ENCODE results near the gene ACP1. TPM values are rescaled to one million over a fixed set of nuclear protein-coding genes. Genes with fewer than 3 reads are reported as not detected.

The ACP1 gene
- total and polyA plus RNA-seq, 2 of the 8 experiments (the other 6 are each of a cell fraction or from before 2014, with no cell fraction given): 115 to 155 TPM

GRCh38 chr2:281381-281780, 16.6 kb downstream of the ACP1 start:
- no peak overlapping the region for H3K18ac ChIP-seq (ENCODE audit: extremely low read depth, low read length)
- H4K91ac ChIP-seq (replicated peaks; ENCODE audit: insufficient read length, low read length): no peak overlapping the region
- WGBS, 2 experiments (ENCODE audit: extremely low coverage in 1 of 2, insufficient coverage in 1 of 2, insufficient read length in 1 of 2, insufficient replicate concordance in 2 of 2, low coverage in 1 of 2, low lambda C conversion rate in 2 of 2, missing lambda C conversion rate in 1 of 2): 93% methylated on average over 9 of the region's 9 CpGs; no CpG with 5 or more reads in 1 of the 2 experiments
- no peak overlapping the region for H2BK12ac ChIP-seq (ENCODE audit: low read depth, low read length)
- FAIRE-seq: no peak
- H3K14ac ChIP-seq (ENCODE audit: insufficient read length): no peak overlapping the region
- H2BK15ac ChIP-seq (ENCODE audit: low read length): no peak overlapping the region
- no peak overlapping the region for H3K4me2 ChIP-seq (ENCODE audit: insufficient read depth in 1 of 2, low read depth in 2 of 2, low read length in 2 of 2)
- H3K36me3 ChIP-seq (ENCODE audit: control insufficient read depth in 2 of 4, insufficient read depth in 4 of 4, low read length in 3 of 4): peaks cover 10 to 53% (median 32%) of the 10 kb centered on the region in 4 experiments
- H3K79me1 ChIP-seq (ENCODE audit: low read depth, low read length): no peaks in the 10 kb centered on the region; the same call in 1 of the 2 replicates
- H3K23me2 ChIP-seq (ENCODE audit: low read depth, low read length): no peaks in the 10 kb centered on the region
- H3K27me3 ChIP-seq (replicated peaks in 1 of 4; ENCODE audit: control insufficient read depth in 3 of 4, extremely low read depth in 1 of 4, insufficient read depth in 3 of 4, low read length in 3 of 4): peaks cover 0 to 7% (median 3%) of the 10 kb centered on the region in 4 experiments; a peak in 3 of 7 replicates
- H2BK120ac ChIP-seq (replicated peaks; ENCODE audit: low read depth, low read length): no peak overlapping the region
- peaks cover 4 to 24% (median 17%) of the 10 kb centered on the region in 4 experiments for H3K4me1 ChIP-seq (replicated peaks in 1 of 4; ENCODE audit: control insufficient read depth in 3 of 4, insufficient read depth in 4 of 4, low read length in 3 of 4)
- peaks cover 0 to 6% of the 10 kb centered on the region in 2 experiments; a peak in 2 of 4 replicates for H3K79me2 ChIP-seq (ENCODE audit: control insufficient read depth in 1 of 2, insufficient read depth in 2 of 2, low read length in 2 of 2)
- H3K56ac ChIP-seq (replicated peaks; ENCODE audit: insufficient read length, low read depth, low read length): no peak overlapping the region
- no peak overlapping the region for H3K9ac ChIP-seq (replicated peaks in 1 of 4; ENCODE audit: extremely low read depth in 1 of 4, low read depth in 3 of 4, low read length in 3 of 4)
- no peak for DNase-seq (ENCODE audit: low read depth in 1 of 2, low spot score in 2 of 2)
- ChIA-PET POLR2A (ENCODE audit: partially characterized antibody) (no interaction called here), CTCF (ENCODE audit: partially characterized antibody) (interaction anchor here (1.1 to 1.6 kb wide), 3 partner anchors 35 to 155 kb away, joined by 4 to 6 read pairs (median 5); no protein-coding TSS in a partner anchor)
- H3K4me3 ChIP-seq (ENCODE audit: extremely low read depth in 1 of 4, insufficient read depth in 2 of 4, low read depth in 3 of 4, low read length in 4 of 4): no peak overlapping the region
- H4K20me1 ChIP-seq (replicated peaks in 1 of 2; ENCODE audit: control insufficient read depth in 1 of 2, insufficient read depth in 2 of 2, low read length in 2 of 2): peaks cover 2 to 16% of the 10 kb centered on the region in 2 experiments
- no peak overlapping the region for H2AK5ac ChIP-seq (ENCODE audit: low read depth, low read length)
- no peak overlapping the region for H4K8ac ChIP-seq (ENCODE audit: extremely low read depth, insufficient read depth, low read length)
- no peak overlapping the region for H3K4ac ChIP-seq (replicated peaks; ENCODE audit: insufficient read length, low read depth, low read length)
- no peak overlapping the region for H4K5ac ChIP-seq (ENCODE audit: insufficient read length, low read depth, low read length)
- H2BK5ac ChIP-seq (ENCODE audit: low read depth, low read length): no peak overlapping the region
- no peak overlapping the region for H3K23ac ChIP-seq (ENCODE audit: insufficient read length)
- H2BK20ac ChIP-seq (ENCODE audit: low read length): no peak overlapping the region
- no peak overlapping the region for H2AFZ ChIP-seq (ENCODE audit: low read length)
- no peak overlapping the region for H3K27ac ChIP-seq (ENCODE audit: low read depth, low read length)
- H3K9me3 ChIP-seq (ENCODE audit: insufficient read depth in 2 of 2, low read depth in 1 of 2, low read length in 1 of 2): no peaks in the 10 kb centered on the region
- no peak for TF ChIP-seq CHD1 (IDR thresholded peaks at IDR 0.05; ENCODE audit: low read depth, low read length)
- TF ChIP-seq CBX5 (IDR thresholded peaks at IDR 0.05; ENCODE audit: low read depth, low read length): no peak
- TF ChIP-seq SIX5 (IDR thresholded peaks at IDR 0.05; ENCODE audit: low read depth, low read length): no peak
- TF ChIP-seq MAFK (IDR thresholded peaks at IDR 0.05; ENCODE audit: low read depth, low read length): no peak
- no peak for TF ChIP-seq BCL11A (IDR thresholded peaks at IDR 0.05; ENCODE audit: low read depth in 2 of 2, low read length in 2 of 2)
- no peak for TF ChIP-seq EGR1 (IDR thresholded peaks at IDR 0.05; ENCODE audit: borderline replicate concordance, low read depth, low read length)
- no peak for TF ChIP-seq TEAD4 (IDR thresholded peaks at IDR 0.05; ENCODE audit: low read depth, low read length)
- TF ChIP-seq JUND (IDR thresholded peaks at IDR 0.05; ENCODE audit: low read length): no peak
- no peak for TF ChIP-seq ASH2L (IDR thresholded peaks at IDR 0.05; ENCODE audit: low read length)
- no peak for TF ChIP-seq HDAC6 (IDR thresholded peaks at IDR 0.05; ENCODE audit: low read depth, low read length)
- no peak for TF ChIP-seq RAD21 (IDR thresholded peaks at IDR 0.05 in 1 of 2, conservative IDR thresholded peaks at IDR 0.05 in 1 of 2; ENCODE audit: low read depth in 2 of 2, low read length in 2 of 2)
- TF ChIP-seq SP4 (IDR thresholded peaks at IDR 0.05; ENCODE audit: low read length): no peak
- TF ChIP-seq POLR2AphosphoS5 (IDR thresholded peaks at IDR 0.05; ENCODE audit: low read depth, low read length): no peak
- no peak for TF ChIP-seq TAF7 (optimal IDR thresholded peaks at IDR 0.05; ENCODE audit: borderline replicate concordance, low read depth, low read length)
- TF ChIP-seq TCF12 (IDR thresholded peaks at IDR 0.05; ENCODE audit: low read depth, low read length): no peak
- TF ChIP-seq POU5F1 (IDR thresholded peaks at IDR 0.05; ENCODE audit: low read depth, low read length): no peak

All from H1 (cell line).